Osteocyte (in vitro differentiated cells): Measurements from ENCODE around the gene KIF26A. TPM values are rescaled to one million over a fixed set of nuclear protein-coding genes. Genes with fewer than 3 reads are reported as not detected.

Source experiments
- DNase-seq: peaks from one replicate; pipeline ENCODE4 v3.0.0; 2021; ENCODE audit warnings: mixed read lengths; ENCODE audit not compliant: unreplicated experiment; ENCODE audit errors: extremely low spot score
- H3K27ac Mint-ChIP-seq: one replicate; pipeline ENCODE4 v1.8.0; 2021; ENCODE audit warnings: mild to moderate bottlenecking, mixed read lengths; ENCODE audit not compliant: unreplicated experiment
- H3K27me3 Mint-ChIP-seq: one replicate; pipeline ENCODE4 v1.8.0; 2021; ENCODE audit warnings: mixed read lengths; ENCODE audit not compliant: unreplicated experiment
- H3K36me3 Mint-ChIP-seq: one replicate; pipeline ENCODE4 v1.8.0; 2021; ENCODE audit warnings: mixed read lengths; ENCODE audit not compliant: unreplicated experiment
- H3K4me1 Mint-ChIP-seq: one replicate; pipeline ENCODE4 v1.8.0; 2021; ENCODE audit warnings: mixed read lengths; ENCODE audit not compliant: unreplicated experiment
- H3K4me3 Mint-ChIP-seq: one replicate; pipeline ENCODE4 v1.8.0; 2021; ENCODE audit warnings: mild to moderate bottlenecking, moderate library complexity, mixed read lengths; ENCODE audit not compliant: unreplicated experiment
- H3K9me3 Mint-ChIP-seq: one replicate; pipeline ENCODE4 v1.8.0; 2021; ENCODE audit warnings: mixed read lengths; ENCODE audit not compliant: unreplicated experiment
- CTCF ChIP-seq: fragments of 200-600 bp; sonication (generic); IDR thresholded peaks from 2 replicates; pipeline ENCODE4 v1.5.0; 2021; ENCODE audit warnings: antibody characterized with exemption, mild to moderate bottlenecking, moderate library complexity
- total RNA-seq: library from RNA; stranded (reverse); gene quantifications from 2 replicates; pipeline ENCODE4 v1.2.1, GENCODE V29; 2021

The KIF26A gene
- total RNA-seq, 1 donor from 2014 or later: 4.5 TPM

- Mint-ChIP-seq H3K4me3 (no peak overlapping the region), H3K27me3 (peaks cover 13% of the 10 kb centered on the region), H3K27ac (no peak overlapping the region), H3K36me3 (no peaks in the 10 kb centered on the region), H3K4me1 (no peaks in the 10 kb centered on the region), H3K9me3 (no peaks in the 10 kb centered on the region)
- TF ChIP-seq CTCF: no peak
- DNase-seq: no peak
Observed at GRCh38 chr14:104114421-104115130, 23.8 kb upstream of the KIF26A start.

- H3K4me3 Mint-ChIP-seq: no peak overlapping the region
- peaks cover 13% of the 10 kb centered on the region for H3K27me3 Mint-ChIP-seq
- H3K27ac Mint-ChIP-seq: no peak overlapping the region
- H3K36me3 Mint-ChIP-seq: no peaks in the 10 kb centered on the region
- no peaks in the 10 kb centered on the region for H3K9me3 Mint-ChIP-seq
- H3K4me1 Mint-ChIP-seq: no peaks in the 10 kb centered on the region
- no peak for DNase-seq
- TF ChIP-seq CTCF: no peak
Observed at GRCh38 chr14:104115131-104115600, 23.2 kb upstream of the KIF26A start.

- DNase-seq: no peak
- no peak for TF ChIP-seq CTCF
- Mint-ChIP-seq H3K27me3 (peaks cover 15% of the 10 kb centered on the region), H3K4me3 (no peak overlapping the region), H3K4me1 (no peaks in the 10 kb centered on the region), H3K9me3 (no peaks in the 10 kb centered on the region), H3K27ac (no peak overlapping the region), H3K36me3 (no peaks in the 10 kb centered on the region)
Observed at GRCh38 chr14:104115691-104116287, 22.6 kb upstream of the KIF26A start.

- H3K4me1 Mint-ChIP-seq: no peaks in the 10 kb centered on the region
- H3K27ac Mint-ChIP-seq: no peak overlapping the region
- no peak for TF ChIP-seq CTCF
- H3K9me3 Mint-ChIP-seq: no peaks in the 10 kb centered on the region
- no peak for DNase-seq
- H3K4me3 Mint-ChIP-seq: no peak overlapping the region
- H3K27me3 Mint-ChIP-seq: peaks cover 20% of the 10 kb centered on the region
- no peaks in the 10 kb centered on the region for H3K36me3 Mint-ChIP-seq
Observed at GRCh38 chr14:104116288-104116755, 22.1 kb upstream of the KIF26A start.

GRCh38 chr14:104116756-104117340, 21.5 kb upstream of the KIF26A start:
- H3K27me3 Mint-ChIP-seq: peaks cover 22% of the 10 kb centered on the region
- no peak for DNase-seq
- no peak for TF ChIP-seq CTCF
- no peaks in the 10 kb centered on the region for H3K9me3 Mint-ChIP-seq
- no peak overlapping the region for H3K4me3 Mint-ChIP-seq
- H3K4me1 Mint-ChIP-seq: no peaks in the 10 kb centered on the region
- H3K27ac Mint-ChIP-seq: no peak overlapping the region
- no peaks in the 10 kb centered on the region for H3K36me3 Mint-ChIP-seq
